ENCODE results near the gene VIPR2. TPM values are rescaled to one million over a fixed set of nuclear protein-coding genes. Genes with fewer than 3 reads are reported as not detected.

VIPR2 gene
- total and polyA plus RNA-seq, 2 of the 13 experiments (the other 11 are each of a cell fraction or from before 2014, with no cell fraction given): not detected

- TF ChIP-seq ELF4 (CRISPR knock-in tag; IDR thresholded peaks at IDR 0.05; ENCODE audit: borderline replicate concordance) (no peak), FOXA3 (CRISPR knock-in tag; IDR thresholded peaks at IDR 0.05) (no peak), ZNF772 (CRISPR knock-in tag; IDR thresholded peaks at IDR 0.05) (0 out of 2 replicates have a peak, but pooled peaks have one; percentile 48), EZH2 (conservative IDR thresholded peaks at IDR 0.05; ENCODE audit: low read depth, low read length) (no peak), NR2C2 (CRISPR knock-in tag; IDR thresholded peaks at IDR 0.05; ENCODE audit: borderline replicate concordance) (peak; percentile 57), ZNF263 (CRISPR knock-in tag; IDR thresholded peaks at IDR 0.05) (no peak), SAFB2 (CRISPR knock-in tag; IDR thresholded peaks at IDR 0.05; ENCODE audit: borderline replicate concordance, low read depth) (no peak), KAT8 (CRISPR knock-in tag; IDR thresholded peaks at IDR 0.05) (no peak), ZNF747 (CRISPR knock-in tag; IDR thresholded peaks at IDR 0.05; ENCODE audit: borderline replicate concordance) (no peak), POLR2A (IDR thresholded peaks at IDR 0.05; ENCODE audit: insufficient read depth in 1 of 2, low read depth in 2 of 2, low read length in 2 of 2) (no peak), ZNF660 (CRISPR knock-in tag; IDR thresholded peaks at IDR 0.05; ENCODE audit: borderline replicate concordance, low read depth) (no peak), KDM5B (CRISPR knock-in tag; IDR thresholded peaks at IDR 0.05; ENCODE audit: borderline replicate concordance) (0 out of 2 replicates have a peak, but pooled peaks have one; percentile 9)
- TF ChIP-seq, protein P1, sequence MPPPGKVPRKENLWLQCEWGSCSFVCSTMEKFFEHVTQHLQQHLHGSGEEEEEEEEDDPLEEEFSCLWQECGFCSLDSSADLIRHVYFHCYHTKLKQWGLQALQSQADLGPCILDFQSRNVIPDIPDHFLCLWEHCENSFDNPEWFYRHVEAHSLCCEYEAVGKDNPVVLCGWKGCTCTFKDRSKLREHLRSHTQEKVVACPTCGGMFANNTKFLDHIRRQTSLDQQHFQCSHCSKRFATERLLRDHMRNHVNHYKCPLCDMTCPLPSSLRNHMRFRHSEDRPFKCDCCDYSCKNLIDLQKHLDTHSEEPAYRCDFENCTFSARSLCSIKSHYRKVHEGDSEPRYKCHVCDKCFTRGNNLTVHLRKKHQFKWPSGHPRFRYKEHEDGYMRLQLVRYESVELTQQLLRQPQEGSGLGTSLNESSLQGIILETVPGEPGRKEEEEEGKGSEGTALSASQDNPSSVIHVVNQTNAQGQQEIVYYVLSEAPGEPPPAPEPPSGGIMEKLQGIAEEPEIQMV (CRISPR knock-in tag; IDR thresholded peaks at IDR 0.05; ENCODE audit: low read depth): peak; percentile 71; the same call in 1 of the 2 replicates
- TF ChIP-seq, protein P2, sequence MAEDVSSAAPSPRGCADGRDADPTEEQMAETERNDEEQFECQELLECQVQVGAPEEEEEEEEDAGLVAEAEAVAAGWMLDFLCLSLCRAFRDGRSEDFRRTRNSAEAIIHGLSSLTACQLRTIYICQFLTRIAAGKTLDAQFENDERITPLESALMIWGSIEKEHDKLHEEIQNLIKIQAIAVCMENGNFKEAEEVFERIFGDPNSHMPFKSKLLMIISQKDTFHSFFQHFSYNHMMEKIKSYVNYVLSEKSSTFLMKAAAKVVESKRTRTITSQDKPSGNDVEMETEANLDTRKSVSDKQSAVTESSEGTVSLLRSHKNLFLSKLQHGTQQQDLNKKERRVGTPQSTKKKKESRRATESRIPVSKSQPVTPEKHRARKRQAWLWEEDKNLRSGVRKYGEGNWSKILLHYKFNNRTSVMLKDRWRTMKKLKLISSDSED (CRISPR knock-in tag; IDR thresholded peaks at IDR 0.05): 0 out of 2 replicates have a peak, but pooled peaks have one; percentile 45
- TF ChIP-seq, protein P3, sequence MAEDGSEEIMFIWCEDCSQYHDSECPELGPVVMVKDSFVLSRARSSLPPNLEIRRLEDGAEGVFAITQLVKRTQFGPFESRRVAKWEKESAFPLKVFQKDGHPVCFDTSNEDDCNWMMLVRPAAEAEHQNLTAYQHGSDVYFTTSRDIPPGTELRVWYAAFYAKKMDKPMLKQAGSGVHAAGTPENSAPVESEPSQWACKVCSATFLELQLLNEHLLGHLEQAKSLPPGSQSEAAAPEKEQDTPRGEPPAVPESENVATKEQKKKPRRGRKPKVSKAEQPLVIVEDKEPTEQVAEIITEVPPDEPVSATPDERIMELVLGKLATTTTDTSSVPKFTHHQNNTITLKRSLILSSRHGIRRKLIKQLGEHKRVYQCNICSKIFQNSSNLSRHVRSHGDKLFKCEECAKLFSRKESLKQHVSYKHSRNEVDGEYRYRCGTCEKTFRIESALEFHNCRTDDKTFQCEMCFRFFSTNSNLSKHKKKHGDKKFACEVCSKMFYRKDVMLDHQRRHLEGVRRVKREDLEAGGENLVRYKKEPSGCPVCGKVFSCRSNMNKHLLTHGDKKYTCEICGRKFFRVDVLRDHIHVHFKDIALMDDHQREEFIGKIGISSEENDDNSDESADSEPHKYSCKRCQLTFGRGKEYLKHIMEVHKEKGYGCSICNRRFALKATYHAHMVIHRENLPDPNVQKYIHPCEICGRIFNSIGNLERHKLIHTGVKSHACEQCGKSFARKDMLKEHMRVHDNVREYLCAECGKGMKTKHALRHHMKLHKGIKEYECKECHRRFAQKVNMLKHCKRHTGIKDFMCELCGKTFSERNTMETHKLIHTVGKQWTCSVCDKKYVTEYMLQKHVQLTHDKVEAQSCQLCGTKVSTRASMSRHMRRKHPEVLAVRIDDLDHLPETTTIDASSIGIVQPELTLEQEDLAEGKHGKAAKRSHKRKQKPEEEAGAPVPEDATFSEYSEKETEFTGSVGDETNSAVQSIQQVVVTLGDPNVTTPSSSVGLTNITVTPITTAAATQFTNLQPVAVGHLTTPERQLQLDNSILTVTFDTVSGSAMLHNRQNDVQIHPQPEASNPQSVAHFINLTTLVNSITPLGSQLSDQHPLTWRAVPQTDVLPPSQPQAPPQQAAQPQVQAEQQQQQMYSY (CRISPR knock-in tag; IDR thresholded peaks at IDR 0.05): peak; percentile 49; the same call in 1 of the 2 replicates
- TF ChIP-seq, protein P4, sequence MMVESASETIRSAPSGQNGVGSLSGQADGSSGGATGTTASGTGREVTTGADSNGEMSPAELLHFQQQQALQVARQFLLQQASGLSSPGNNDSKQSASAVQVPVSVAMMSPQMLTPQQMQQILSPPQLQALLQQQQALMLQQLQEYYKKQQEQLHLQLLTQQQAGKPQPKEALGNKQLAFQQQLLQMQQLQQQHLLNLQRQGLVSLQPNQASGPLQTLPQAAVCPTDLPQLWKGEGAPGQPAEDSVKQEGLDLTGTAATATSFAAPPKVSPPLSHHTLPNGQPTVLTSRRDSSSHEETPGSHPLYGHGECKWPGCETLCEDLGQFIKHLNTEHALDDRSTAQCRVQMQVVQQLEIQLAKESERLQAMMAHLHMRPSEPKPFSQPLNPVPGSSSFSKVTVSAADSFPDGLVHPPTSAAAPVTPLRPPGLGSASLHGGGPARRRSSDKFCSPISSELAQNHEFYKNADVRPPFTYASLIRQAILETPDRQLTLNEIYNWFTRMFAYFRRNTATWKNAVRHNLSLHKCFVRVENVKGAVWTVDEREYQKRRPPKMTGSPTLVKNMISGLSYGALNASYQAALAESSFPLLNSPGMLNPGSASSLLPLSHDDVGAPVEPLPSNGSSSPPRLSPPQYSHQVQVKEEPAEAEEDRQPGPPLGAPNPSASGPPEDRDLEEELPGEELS (CRISPR knock-in tag; IDR thresholded peaks at IDR 0.05): 0 out of 2 replicates have a peak, but pooled peaks have one; percentile 22
These were observed 114.1 kb downstream of the VIPR2 start (continued) for GRCh38 chr7:159030490-159031134.
